Hepatocyte (in vitro differentiated cells): ENCODE results near the gene TMEM240.

ENCODE experiments used
- CTCF ChIP-seq: fragments of 200-600 bp; sonication (generic); IDR thresholded peaks from 2 replicates; pipeline ENCODE4 v1.5.1; 2016; ENCODE audit warnings: antibody characterized with exemption, mild to moderate bottlenecking; ENCODE audit not compliant: poor library complexity
- EZH2 ChIP-seq: fragments of 200-600 bp; sonication (generic); IDR thresholded peaks from 2 replicates; pipeline ENCODE4 v1.6.1; 2016; ENCODE audit warnings: antibody characterized with exemption, mild to moderate bottlenecking, borderline replicate concordance

- TF ChIP-seq CTCF (no peak), EZH2 (no peak)
These were observed 34.5 kb upstream of the TMEM240 start, which contains the start of gene SSU72 for GRCh38 chr1:1574721-1575537.
